ENCODE measurements around the gene CRTC2.

The CRTC2 gene

DNA sequence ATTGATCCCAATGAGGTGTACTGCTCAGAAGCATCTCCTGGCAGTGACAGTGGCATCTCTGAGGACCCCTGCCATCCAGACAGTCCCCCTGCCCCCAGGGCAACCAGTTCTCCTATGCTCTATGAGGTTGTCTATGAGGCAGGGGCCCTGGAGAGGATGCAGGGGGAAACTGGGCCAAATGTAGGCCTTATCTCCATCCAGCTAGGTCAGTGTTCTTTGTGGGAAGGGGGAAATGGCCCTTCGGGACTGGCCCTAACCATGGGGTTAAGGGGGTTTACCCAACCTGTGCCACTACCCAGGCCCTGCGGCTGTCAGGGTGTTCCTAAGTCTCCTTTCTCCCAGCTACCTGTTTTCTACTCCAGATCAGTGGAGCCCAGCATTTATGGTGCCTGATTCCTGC lies 10.6 kb upstream of the CRTC2 start:
- Histone ChIP-seq H3K27me3 (ENCODE audit: insufficient read depth, low read depth) (no peaks in the 10 kb centered on the region), H3K36me3 (ENCODE audit: insufficient read depth) (peaks cover 3% of the 10 kb centered on the region; the same call in 1 of the 2 replicates), H4K20me1 (ENCODE audit: insufficient read depth) (no peaks in the 10 kb centered on the region), H3K79me2 (ENCODE audit: insufficient read depth, low read depth) (peaks cover 20% of the 10 kb centered on the region), H2AFZ (ENCODE audit: low read depth) (no peak overlapping the region), H3K9ac (no peak overlapping the region), H3K27ac (no peak overlapping the region), H3K4me1 (ENCODE audit: low read depth, poor library complexity, severe bottlenecking) (peaks cover 47% of the 10 kb centered on the region), H3K4me3 (IDR thresholded peaks at IDR 0.05; ENCODE audit: insufficient read depth, low read depth, low read length) (no peak overlapping the region), H3K4me2 (no peak overlapping the region)
- TF ChIP-seq, protein P1, sequence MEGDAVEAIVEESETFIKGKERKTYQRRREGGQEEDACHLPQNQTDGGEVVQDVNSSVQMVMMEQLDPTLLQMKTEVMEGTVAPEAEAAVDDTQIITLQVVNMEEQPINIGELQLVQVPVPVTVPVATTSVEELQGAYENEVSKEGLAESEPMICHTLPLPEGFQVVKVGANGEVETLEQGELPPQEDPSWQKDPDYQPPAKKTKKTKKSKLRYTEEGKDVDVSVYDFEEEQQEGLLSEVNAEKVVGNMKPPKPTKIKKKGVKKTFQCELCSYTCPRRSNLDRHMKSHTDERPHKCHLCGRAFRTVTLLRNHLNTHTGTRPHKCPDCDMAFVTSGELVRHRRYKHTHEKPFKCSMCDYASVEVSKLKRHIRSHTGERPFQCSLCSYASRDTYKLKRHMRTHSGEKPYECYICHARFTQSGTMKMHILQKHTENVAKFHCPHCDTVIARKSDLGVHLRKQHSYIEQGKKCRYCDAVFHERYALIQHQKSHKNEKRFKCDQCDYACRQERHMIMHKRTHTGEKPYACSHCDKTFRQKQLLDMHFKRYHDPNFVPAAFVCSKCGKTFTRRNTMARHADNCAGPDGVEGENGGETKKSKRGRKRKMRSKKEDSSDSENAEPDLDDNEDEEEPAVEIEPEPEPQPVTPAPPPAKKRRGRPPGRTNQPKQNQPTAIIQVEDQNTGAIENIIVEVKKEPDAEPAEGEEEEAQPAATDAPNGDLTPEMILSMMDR (conservative IDR thresholded peaks at IDR 0.05; ENCODE audit: low read depth, low read length): no peak

DNA sequence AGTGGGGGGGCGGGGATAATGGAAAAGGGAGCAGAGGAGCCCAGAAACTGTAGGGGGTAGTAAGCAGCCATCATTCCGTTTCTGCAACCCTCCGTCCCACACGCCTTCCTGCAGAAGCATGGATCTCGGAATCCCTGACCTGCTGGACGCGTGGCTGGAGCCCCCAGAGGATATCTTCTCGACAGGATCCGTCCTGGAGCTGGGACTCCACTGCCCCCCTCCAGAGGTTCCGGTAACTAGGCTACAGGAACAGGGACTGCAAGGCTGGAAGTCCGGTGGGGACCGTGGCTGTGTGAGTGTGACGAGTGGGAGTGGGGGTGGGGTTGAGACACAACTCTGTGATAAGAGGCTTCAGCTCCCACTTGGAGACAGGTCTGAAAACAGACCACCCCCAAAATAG lies 10.0 kb upstream of the CRTC2 start:
- no peaks in the 10 kb centered on the region for H3K36me3 ChIP-seq (ENCODE audit: insufficient read depth)
- H3K9ac ChIP-seq: no peak overlapping the region
- no peaks in the 10 kb centered on the region for H3K27me3 ChIP-seq (ENCODE audit: insufficient read depth, low read depth)
- peak overlapping the region; percentile 77; the same call in 1 of the 2 replicates for H3K4me2 ChIP-seq
- no peak overlapping the region for H3K27ac ChIP-seq
- no peak overlapping the region; the same call in 1 of the 2 replicates for H2AFZ ChIP-seq (ENCODE audit: low read depth)
- TF ChIP-seq, protein P1 (conservative IDR thresholded peaks at IDR 0.05; ENCODE audit: low read depth, low read length): no peak
- H3K79me2 ChIP-seq (ENCODE audit: insufficient read depth, low read depth): peaks cover 20% of the 10 kb centered on the region
- peaks cover 49% of the 10 kb centered on the region for H3K4me1 ChIP-seq (ENCODE audit: low read depth, poor library complexity, severe bottlenecking)
- H3K4me3 ChIP-seq (IDR thresholded peaks at IDR 0.05; ENCODE audit: insufficient read depth, low read depth, low read length): no peak overlapping the region
- no peaks in the 10 kb centered on the region for H4K20me1 ChIP-seq (ENCODE audit: insufficient read depth)

DNA sequence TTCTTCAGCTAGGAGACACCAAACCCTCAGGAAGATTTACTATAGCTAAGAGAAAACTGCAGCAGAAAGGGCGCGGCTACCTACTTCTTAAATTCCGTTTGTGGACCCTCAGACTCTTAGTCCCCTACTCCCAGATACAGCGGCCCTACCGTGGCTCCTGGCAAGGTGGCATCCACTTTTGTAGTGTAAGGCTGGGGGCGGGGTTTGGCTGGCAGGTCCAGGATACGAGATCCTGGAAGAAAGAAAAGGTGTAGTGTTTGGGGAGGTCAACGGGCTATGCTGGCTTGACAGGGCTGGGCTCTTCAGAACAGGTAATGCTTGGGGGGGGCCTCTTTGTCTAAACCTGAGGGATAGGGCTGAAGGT lies 9.6 kb upstream of the CRTC2 start:
- Histone ChIP-seq H3K36me3 (ENCODE audit: insufficient read depth) (no peaks in the 10 kb centered on the region), H3K27me3 (ENCODE audit: insufficient read depth, low read depth) (no peaks in the 10 kb centered on the region), H3K4me3 (IDR thresholded peaks at IDR 0.05; ENCODE audit: insufficient read depth, low read depth, low read length) (peak overlapping the region; percentile 100), H3K4me1 (ENCODE audit: low read depth, poor library complexity, severe bottlenecking) (peaks cover 49% of the 10 kb centered on the region), H3K79me2 (ENCODE audit: insufficient read depth, low read depth) (peaks cover 22% of the 10 kb centered on the region), H3K4me2 (peak overlapping the region; percentile 77), H3K9ac (peak overlapping the region; percentile 82), H4K20me1 (ENCODE audit: insufficient read depth) (no peaks in the 10 kb centered on the region), H3K27ac (peak overlapping the region; percentile 81), H2AFZ (ENCODE audit: low read depth) (peak overlapping the region; percentile 85)
- TF ChIP-seq, protein P1 (conservative IDR thresholded peaks at IDR 0.05; ENCODE audit: low read depth, low read length): peak; percentile 56

DNA sequence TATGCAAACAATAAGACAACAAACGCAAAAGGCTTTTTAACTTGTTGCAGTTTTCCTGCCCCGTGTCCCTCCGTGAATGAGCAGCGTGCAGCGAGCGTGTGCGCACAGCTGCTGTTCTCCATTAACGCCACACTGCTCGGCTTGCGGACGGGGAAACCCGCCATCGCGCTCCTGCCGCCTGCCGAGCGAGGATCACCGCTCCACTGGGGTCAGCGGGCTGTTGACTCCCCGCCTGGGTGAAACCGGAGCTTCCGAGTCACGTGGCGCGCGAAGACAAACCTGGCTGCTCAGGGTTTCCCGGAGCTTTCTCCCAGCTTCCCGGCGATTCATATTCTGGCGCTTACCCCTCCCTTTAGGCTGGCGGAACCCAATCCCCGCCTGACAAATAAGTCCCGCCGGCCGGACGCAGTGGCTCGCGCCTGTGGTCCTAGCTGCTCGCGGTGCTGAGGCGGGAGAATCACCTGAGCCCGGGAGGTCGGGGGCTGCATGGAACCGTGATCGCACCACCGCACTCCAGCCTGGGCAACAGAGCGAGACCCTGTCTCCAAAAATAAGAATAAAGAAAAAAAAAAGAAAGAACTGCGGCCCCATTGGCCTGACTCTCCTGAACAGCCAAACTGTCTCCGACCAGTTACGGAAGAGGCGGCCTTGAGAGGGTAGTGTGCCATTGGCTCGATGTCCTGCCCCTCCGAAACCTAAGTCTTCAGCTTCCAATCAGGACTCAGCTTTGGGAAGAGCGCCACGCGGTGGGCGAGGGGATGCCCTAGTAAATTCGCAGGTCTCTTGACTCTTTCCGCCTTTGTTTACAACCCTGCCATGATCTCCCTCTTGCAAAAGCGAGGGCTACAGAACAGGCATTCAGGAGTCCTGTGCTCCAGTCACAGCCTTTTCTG lies 8.9 kb upstream of the CRTC2 start, which contains the start of gene CREB3L4:
Gene CREB3L4, plus strand, starts transcription at position 796 of the 893 bp plus-strand sequence. CDS start 624 bp downstream, outside the sequence.
- Histone ChIP-seq H3K79me2 (ENCODE audit: insufficient read depth, low read depth) (peaks cover 28% of the 10 kb centered on the region), H3K9ac (peak within 1 kb of the TSS; percentile 82), H4K20me1 (ENCODE audit: insufficient read depth) (no peaks in the 10 kb centered on the region), H3K27me3 (ENCODE audit: insufficient read depth, low read depth) (no peaks in the 10 kb centered on the region), H2AFZ (ENCODE audit: low read depth) (peak within 1 kb of the TSS; percentile 85), H3K36me3 (ENCODE audit: insufficient read depth) (no peaks in the 10 kb centered on the region), H3K4me1 (ENCODE audit: low read depth, poor library complexity, severe bottlenecking) (peaks cover 55% of the 10 kb centered on the region), H3K4me3 (IDR thresholded peaks at IDR 0.05; ENCODE audit: insufficient read depth, low read depth, low read length) (peak within 1 kb of the TSS; percentile 100), H3K4me2 (peak within 1 kb of the TSS; percentile 77), H3K27ac (peak within 1 kb of the TSS; percentile 81)
- TF ChIP-seq, protein P1 (conservative IDR thresholded peaks at IDR 0.05; ENCODE audit: low read depth, low read length): peak; percentile 68; the same call in 1 of the 2 replicates
